GOT3 (cell line): ENCODE results near the gene DOCK10.
"Not testable (repeated sequence)": the region's sequence is repeated elsewhere in the genome, so short reads cannot be mapped to it uniquely, and the experiment has no call there.

Source experiments
- DNase-seq: peaks from one replicate; lab custom pipeline; 2025; ENCODE audit warnings: mixed read lengths; lab: John Stamatoyannopoulos, UW

Gene DOCK10

DNA sequence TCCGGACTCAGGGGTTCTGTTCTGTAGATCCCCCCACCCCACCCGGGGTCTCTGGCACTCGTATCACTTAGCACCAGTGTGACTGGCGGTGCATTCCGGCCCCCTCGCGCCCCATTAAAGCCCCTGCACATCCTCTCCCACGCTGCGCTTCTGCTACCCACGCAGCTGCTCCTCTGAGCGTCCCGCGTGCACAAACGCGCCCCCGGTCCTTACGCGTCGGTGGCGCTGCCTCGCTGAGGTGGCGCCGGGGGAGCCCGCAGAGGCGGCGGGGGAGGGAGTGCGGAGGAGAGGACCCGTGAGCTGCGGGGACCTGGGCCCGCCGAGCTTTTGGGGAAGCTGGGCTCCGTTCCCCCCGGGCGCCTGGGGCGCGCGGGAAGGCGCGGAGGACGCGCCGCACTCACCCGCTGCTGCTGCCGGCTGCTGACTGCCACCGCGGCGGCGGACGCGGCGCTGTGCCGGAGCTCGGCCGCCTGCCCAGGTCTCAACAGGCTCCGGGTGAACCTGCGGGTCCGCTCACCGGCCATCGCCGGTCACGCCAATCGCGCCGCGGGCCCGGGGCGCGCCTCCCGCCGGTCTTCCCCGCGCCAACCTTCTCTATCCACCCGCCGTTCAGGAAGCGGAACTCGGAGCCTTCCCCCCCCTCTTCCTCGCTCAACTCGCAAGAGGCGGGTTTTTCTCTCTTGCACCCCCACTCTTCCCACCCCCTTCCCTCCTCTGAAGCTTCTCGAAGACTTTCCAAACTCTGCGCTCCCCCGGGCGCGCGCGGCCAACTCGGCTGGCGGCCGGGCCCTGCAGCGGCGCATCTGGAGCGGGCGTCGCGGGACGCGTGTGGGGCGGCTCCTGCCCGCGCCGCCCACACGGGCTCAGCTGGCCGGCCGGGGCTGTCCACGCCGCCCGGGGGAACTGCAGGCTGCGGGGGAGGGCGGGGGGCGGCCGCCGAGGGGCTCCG is at the start of gene DOCK10:
Gene DOCK10, minus strand, starts transcription at position 618 of the 949 bp plus-strand sequence. Its CDS starts 94 bp downstream, at position 524.
- no peak for DNase-seq

DNA sequence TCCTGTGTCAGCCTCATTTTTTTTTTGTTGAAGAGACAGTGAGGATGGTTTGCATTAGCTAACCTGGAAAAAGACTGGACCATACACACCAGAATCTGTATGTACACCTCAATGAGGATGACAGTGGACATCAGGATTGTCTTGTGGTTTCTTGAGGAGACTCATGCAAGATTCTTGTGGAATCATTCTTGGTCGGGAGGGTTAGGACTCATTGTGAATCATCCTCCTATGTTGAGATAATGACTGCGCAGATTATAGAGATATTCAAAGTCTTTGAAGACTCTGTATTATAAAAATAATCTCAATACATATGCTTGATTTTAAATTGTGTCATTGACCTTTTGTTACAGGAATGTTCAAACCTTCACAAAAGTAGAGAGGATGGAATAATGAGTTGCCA is 49.1 kb upstream of the DOCK10 start:
- DNase-seq = no peak

DNA sequence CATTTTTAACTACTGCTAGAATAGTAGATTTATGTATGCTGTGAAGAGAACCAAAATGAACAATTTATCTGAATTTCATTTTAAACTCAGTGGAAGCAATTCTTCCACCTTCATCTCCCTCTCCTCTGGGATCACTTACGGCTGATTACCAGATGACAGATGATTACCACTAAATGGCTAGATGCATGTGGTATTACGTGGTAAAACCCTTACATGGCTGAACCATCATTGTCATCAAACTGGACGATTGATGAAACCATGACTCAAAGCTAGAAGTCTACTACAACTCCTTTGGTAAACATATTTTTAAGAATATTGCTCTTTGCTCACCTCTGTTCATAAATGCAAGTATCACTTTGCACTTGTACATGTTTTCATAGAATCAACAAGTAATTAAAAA is 48.5 kb upstream of the DOCK10 start:
- DNase-seq = no peak

DNA sequence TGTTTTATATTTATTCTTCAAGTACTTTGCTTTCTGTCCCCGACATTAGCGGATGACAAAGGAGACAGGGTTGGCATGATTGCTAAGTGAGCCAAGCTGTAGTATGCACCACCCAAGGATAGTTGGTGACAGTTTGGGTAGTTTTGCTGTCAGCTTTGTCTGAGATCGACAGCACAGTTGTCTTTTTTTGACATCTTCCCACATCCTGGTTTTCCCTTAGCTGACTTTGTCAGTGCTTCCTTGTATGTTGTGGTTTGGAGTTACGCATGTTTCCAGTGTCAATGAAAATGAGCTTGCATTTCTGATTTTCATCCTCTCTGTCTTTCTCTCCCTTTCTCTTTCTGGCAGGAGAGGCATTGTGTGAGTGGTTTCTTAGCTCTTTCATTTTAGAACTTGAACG is 44.6 kb upstream of the DOCK10 start:
- no peak for DNase-seq

DNA sequence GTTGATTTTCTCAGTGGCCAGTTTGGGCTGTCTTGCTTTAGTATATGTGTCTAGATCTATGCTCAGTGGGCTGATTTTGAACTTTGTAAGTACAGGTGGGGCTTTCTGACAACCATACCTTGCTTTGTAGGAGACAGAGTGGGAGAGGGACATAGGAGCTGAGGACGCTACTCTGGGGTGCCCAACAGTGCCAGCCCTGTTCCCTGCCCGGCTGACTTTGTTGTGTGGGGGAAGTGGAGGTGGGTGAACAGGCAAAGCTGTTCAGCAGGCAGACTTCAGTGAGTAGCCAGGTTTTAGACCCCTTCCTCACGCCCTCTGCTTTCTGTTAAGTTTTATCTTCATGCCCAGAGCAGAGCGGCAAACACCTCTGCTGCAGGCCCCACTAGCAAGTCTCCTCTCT is 44.2 kb upstream of the DOCK10 start:
- DNase-seq = no peak

DNA sequence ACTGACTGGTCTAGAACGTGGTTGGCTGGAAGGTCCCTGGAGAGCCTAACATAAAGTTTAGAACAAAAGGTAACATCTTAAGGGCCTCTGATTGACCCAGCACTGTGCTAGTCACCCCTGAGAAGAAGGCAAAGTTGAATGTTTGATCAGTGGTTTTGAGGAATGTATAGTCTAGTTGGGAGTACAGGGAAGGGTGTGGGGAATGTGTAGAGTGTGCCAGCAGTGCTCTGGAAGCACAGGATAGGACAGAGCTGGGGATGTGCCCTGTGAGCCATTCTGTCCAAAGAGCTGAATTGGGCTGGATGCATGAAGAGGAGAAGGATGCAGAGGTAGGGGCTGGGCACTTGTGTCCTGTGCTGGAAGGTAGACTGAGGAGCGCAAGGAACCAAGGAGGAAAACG is 41.0 kb upstream of the DOCK10 start:
- no peak for DNase-seq

DNA sequence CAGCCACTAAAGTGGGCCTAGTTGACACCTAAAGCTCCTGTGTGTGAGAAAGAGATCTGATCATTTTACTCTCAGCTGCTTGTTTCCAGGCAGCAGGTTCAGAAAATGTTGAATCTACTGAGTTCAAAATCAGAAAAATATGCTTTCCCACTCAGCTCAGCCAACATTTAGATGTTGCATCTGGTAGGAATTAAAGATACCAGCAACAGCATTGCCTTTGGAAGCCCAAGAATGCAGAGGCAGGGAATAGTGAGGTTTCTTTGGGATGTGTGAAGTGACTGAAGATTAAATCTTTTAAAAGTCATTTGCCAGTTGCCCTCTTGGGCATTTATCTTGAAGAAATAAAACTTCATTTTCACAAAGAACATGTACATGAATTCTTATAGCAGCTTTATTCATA is 33.9 kb upstream of the DOCK10 start:
- no peak for DNase-seq

DNA sequence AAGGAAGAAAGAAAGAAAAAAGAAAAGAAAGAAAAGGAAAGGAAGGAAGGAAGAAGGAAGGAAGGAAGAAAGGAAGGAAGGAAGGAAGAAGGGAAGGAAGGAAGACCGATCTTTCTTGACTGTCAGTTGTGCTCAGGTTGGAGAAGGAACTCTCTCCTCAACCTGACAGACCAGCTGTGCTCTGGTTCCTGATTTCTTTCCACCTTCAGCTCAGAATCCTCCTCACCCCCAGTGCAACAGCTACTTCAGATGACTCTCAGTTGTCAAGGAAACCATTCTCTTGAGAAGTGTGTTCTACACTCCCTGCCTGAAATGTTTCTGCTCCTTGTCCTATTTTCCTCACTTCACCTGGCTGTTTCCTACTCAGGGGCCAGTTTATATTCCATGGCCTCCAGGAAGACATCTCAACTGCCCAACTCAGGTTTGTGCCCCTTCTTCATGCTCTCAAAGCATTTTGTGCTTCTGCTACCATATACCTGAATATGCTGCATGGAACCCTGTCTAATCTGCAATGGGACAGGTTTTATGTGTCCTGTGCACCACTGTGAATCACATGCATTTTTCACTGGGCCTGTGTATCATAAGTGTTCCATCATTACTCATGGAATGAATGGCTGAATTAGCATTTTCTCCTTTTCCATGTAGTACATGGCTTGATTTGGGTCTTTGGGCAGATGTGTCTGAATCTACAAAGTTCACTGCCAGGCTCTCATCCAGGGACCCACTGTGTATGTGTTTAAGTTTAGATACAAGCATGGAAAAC is 32.8 kb upstream of the DOCK10 start:
- DNase-seq = no peak

DNA sequence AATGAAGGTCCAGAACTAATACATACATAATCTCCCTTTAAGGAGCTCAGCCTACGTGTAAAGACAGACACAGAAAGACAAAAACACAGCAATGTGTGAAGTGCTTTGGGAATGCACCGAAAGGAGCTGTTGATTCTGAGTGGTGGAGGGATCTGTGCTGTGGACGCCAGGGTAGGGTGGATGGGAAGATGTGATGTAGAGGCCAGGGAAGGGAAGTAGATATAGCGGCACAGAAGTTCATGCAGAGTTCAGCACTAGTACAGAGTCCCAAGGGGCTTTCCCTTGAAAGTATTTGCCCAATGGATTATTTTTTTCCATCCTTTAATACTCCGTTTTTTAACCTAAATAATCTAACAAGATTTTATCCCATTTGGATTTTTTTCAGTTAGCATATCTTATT is 32.1 kb upstream of the DOCK10 start:
- no peak for DNase-seq

DNA sequence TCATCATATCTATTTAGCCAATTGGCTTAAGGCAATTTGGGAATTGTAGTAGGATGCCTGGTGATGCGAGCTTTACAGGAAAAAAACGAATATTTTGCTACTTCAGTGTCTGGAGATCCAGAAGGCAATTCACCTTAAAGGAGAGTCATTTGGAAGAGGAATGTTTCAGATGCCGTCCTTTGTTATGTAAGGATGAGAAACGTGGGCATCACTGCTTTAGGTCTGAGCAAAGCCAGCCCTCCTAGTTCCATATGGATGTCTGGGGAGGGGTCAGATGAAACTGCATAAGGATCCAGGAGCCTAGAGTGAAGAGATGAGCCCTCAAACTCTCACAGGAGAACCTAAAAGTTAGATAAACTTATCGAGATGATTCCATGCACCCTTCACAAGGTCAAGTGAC is 30.9 kb upstream of the DOCK10 start:
- DNase-seq = no peak

DNA sequence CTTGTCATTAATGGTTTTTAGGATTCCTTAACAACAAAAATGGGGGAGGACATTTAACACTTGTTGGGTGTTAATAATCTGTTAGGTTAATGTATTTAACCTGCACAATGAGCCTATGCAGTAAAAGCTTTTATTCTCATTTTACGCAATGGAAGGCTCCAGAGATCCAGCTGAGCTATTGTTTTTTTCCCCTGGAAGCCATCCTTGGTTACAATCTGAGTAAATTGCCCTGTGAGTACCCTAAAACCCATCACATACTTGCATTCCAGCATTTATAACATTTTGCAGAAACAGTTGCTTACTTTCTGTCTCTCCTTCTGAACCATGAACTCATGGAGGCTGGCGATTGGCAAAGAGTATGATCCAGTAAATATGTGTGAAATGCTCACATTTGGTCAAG is 30.2 kb upstream of the DOCK10 start:
- DNase-seq = no peak

DNA sequence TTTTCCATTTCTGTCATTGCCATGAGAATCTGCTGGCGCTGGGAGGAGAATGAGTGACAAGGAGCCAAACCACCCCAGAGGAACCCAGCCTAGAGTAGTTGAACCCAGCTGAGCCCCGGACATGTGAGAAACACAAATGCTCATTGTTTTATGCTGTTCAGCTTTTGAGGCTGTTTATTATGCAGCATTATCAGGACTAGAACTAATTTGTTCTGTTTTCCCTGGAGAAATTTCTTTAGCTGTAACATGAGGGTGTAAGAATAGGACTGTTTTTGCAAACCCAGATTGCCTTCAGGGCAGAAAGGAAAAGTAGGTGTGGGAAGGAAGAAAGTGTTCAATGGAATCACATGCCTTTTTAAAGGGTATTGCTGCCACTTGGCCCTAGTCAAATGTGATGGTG is 28.5 kb upstream of the DOCK10 start:
- DNase-seq = no peak

DNA sequence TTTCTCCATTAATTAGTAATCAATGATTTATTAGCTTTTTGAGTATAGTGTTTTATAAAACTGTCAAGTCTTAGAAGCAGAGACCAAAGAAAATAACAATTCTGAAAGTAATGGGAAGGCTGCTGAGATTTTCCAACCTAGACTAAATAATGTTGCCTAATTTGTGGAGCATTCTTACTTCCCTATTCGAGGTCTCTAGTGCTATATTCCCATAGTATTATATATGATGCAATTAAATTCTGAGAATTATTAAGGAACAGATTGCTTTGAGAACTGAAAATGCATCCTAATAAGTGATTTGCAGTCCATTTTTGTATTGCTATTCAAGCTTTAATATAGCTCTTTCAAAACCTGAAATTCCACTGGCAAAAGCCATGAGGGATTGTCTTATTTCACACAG is 27.7 kb upstream of the DOCK10 start:
- no peak for DNase-seq

DNA sequence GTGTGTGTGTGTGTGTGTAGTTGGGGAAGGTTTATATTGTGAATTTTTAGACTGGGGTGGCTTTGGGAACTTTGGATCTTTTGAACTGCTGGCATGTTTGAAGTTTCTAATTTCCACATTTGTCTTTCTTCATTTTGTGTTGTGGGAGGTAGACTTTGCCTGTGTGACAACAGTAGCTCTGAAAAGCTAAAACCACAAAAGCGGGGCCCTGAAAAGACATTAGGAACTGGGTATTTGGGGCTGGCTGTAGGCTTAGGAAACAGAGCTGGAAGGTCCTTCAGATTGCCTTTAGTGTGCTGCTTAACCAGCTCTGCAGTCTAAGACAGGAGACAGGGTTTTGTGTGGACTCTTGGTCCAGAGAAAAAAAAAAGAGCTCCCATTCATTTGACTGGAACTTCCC is 27.2 kb upstream of the DOCK10 start:
- no peak for DNase-seq

DNA sequence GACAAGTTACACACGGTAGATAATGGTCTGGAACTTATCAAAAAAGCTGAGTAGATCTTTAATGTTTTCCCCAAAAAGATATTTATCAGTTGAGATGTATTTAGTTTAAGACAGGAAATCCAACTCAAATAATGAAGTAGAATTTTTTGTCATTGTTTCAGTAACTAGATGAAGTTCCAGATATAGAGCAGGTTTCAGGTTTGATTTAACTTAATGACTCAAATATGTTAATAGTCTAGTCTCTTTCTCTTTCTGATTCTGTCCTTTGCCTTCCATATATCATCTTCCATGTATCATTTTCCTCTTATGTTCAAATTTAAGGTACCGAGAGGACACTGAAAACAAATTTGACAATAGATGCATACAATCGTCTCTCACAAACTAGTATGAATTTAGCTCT is 23.6 kb upstream of the DOCK10 start:
- DNase-seq = no peak

DNA sequence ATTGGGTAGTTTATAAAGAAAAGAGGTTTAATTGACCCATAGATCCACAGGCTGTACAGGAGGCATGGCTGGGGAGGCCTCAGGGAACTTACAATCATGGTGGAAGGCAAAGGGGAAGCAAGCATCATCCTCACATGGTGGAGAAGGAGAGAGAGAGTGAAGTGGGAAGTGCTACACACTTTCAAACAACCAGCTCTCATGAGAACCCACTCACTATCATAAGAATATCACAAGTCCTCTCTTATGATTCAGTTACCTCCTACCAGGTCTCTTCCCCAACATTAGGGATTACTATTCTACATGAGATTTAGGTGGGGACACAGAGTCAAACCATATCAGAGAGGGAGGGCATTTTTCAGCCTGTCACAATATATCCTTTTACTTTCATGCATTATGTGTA is 22.7 kb upstream of the DOCK10 start:
- DNase-seq = no peak

DNA sequence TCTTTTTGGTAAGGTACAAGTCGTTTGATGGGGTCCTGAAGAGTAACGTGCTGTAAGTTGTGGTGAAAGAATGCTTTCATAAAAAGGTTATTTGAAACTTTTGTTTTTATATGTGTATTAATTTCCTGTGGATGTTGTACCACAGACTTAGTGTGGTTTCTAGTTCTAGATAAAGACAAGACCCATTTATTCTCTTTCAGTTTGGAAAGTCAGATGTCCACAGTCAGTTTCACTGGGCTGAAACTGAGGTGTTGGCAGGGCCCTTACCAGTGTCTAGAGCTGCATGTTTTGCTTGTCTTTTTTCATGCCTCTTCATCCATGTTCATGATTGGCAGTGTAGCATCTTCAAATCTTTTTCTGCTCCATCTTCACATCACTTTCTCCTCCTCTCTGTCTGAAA is 22.1 kb upstream of the DOCK10 start:
- no peak for DNase-seq

DNA sequence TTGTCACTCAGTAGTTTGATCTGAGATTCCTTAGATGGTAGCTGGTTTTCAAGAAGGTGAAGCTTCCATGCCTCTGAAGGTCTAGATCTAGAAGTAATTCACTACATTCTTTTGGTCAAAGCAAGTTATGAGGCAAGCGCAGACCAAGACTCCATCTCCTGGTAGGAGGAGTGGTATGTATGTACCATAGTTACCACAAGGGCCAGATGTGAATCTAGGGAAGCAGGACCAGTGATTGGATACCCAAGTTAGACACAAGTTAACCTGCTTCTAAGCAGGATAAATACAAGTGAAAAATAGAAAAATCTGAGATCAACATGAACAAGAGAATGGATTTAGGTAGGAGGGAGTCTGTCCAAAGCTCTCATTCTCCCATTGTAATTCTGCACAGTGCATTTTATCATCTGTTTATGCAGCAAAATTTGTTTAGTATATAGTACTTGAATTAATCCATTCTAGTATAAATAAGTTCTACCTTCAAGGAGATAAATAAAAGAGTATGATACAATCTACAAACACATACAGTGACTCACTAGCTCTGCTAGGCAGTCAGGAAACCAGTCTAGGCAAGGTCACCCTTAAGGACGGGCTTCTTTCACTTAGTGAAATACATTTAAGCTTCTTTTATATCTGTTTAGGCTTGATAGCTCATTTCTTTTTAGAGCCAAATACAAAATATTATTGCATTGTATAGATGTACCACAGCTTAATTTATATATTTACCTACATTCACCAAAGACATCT is 14.2 kb upstream of the DOCK10 start:
- no peak for DNase-seq

DNA sequence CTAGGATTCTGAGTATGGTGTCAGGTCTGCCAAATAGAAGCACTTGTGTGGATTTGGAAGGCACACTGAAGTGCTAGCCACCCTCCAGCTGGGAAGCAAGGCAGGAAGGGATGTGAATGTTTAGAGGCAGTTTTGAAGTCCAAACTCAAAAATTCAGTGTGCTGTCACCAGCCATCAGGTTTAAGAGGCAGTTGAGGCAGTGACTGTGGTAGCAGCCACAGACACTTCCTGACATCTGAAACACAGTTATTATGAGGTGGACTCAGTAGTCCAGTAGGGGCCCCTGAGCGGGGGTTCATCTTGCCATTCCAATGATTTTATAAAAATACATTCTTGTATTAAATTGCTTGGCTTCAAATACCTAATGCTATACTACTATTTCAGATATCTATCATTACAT is 13.4 kb upstream of the DOCK10 start:
- DNase-seq = no peak

DNA sequence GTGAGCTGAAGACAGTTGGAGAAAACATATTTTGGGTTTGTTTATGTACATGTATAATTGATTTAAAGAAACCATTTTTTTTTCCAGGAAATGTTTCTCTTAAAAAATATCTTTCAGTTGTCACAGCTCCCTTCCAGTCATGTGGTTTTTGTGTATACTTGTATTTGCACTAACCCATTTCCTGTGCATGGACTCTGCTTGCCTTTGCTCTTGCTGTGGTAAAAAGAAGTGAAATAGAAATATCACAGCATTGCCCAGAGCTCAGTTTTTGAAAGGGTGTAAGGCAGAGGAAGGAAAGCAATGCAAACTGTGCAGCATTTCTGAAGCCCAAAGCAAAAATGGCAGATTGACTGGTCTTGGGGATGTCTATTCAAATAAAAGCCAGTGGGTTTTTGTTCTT is 10.4 kb upstream of the DOCK10 start:
- DNase-seq = no peak

DNA sequence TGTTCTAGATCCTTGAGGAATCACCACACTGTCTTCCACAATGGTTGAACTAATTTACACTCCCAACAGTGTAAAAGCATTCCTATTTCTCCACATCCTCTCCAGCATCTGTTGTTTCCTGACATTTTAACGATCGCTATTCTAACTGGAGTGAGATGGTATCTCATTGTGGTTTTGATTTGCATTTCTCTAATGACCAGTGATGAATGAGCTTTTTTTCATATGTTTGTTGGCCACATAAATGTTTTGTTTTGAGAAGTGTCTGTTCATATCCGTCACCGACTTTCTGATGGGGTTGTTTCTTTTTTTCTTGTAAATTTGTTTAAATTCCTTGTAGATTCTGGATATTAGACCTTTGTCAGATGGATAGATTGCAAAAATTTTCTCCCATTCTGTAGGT is 5.2 kb upstream of the DOCK10 start:
- not testable (repeated sequence) for DNase-seq

DNA sequence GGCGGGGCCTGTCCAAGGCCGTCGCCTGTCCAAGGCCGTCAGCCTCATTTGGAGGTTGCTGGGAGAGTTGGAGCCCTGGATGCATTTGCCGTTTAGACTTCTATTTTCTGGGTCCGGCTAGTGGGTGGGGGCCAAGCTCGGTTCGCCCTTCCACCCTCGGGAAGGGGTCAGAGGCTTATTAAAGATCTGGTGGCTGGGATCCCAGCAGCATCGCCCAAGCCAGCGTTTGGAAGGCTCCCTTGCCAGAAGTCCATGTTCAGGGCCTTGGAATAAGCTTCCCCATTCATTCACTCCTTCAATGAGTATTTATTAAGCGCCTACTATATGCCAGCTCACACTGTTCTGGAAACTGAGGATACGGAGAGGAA is 516 bp upstream of the DOCK10 start:
- no peak for DNase-seq
